Inflammatory macrophage treated with lipopolysaccharide for 4 hours (primary cell): Measurements from ENCODE around the gene CTTN.
"Not testable (repeated sequence)": the region's sequence is repeated elsewhere in the genome, so short reads cannot be mapped to it uniquely, and the experiment has no call there.

Experiments used
- DNase-seq: peaks from one replicate; pipeline ENCODE4 v3.0.0-alpha.2; 2020

Gene CTTN

GRCh38 chr11:70381872-70382861 lies 16.2 kb upstream of the CTTN start:
- no peak for DNase-seq

GRCh38 chr11:70383664-70384565 lies 14.4 kb upstream of the CTTN start:
- DNase-seq, result no peak

- DNase-seq, result no peak
Measured at GRCh38 chr11:70384566-70385152, 13.7 kb upstream of the CTTN start.

- DNase-seq, result no peak
Measured at GRCh38 chr11:70387564-70387963, 10.8 kb upstream of the CTTN start.

GRCh38 chr11:70389201-70389600 lies 9.1 kb upstream of the CTTN start:
- DNase-seq, result no peak

- DNase-seq, result not testable (repeated sequence)
Measured at GRCh38 chr11:70390882-70391281, 7.4 kb upstream of the CTTN start.

GRCh38 chr11:70394211-70394950 lies 3.9 kb upstream of the CTTN start:
- no peak for DNase-seq

GRCh38 chr11:70397336-70397982 lies 870 bp upstream of the CTTN start:
- DNase-seq, result peak; percentile 8

GRCh38 chr11:70398834-70399680 lies 728 bp downstream of the CTTN start:
- no peak for DNase-seq

GRCh38 chr11:70399681-70400112 lies 1.4 kb downstream of the CTTN start:
- peak; percentile 88 for DNase-seq

- no peak for DNase-seq
Measured at GRCh38 chr11:70400643-70401042, 2.3 kb downstream of the CTTN start.

- peak; percentile 61 for DNase-seq
Measured at GRCh38 chr11:70402016-70402415, 3.7 kb downstream of the CTTN start.

- peak; percentile 23 for DNase-seq
Measured at GRCh38 chr11:70402685-70403084, 4.4 kb downstream of the CTTN start.

GRCh38 chr11:70404244-70404643 lies 5.9 kb downstream of the CTTN start:
- no peak for DNase-seq

- no peak for DNase-seq
Measured at GRCh38 chr11:70405679-70406395, 7.5 kb downstream of the CTTN start.

- DNase-seq, result no peak
Measured at GRCh38 chr11:70407121-70407520, 8.8 kb downstream of the CTTN start.

GRCh38 chr11:70407814-70408213 lies 9.5 kb downstream of the CTTN start:
- DNase-seq, result no peak

GRCh38 chr11:70408326-70408725 lies 10.0 kb downstream of the CTTN start:
- not testable (repeated sequence) for DNase-seq

- DNase-seq, result no peak
Measured at GRCh38 chr11:70409437-70409836, 11.1 kb downstream of the CTTN start.

GRCh38 chr11:70409871-70410270 lies 11.5 kb downstream of the CTTN start:
- DNase-seq, result no peak
